HG03064 (cell line): Measurements from ENCODE around the gene KRIT1.
"Not testable (repeated sequence)": the region's sequence is repeated elsewhere in the genome, so short reads cannot be mapped to it uniquely, and the experiment has no call there.

Source experiments
- ATAC-seq: cut with Tn5 transposase; IDR thresholded peaks from one replicate; pipeline ENCODE4 v1.9.1; 2021; ENCODE audit warnings: low read depth; ENCODE audit not compliant: unreplicated experiment

Gene KRIT1

DNA sequence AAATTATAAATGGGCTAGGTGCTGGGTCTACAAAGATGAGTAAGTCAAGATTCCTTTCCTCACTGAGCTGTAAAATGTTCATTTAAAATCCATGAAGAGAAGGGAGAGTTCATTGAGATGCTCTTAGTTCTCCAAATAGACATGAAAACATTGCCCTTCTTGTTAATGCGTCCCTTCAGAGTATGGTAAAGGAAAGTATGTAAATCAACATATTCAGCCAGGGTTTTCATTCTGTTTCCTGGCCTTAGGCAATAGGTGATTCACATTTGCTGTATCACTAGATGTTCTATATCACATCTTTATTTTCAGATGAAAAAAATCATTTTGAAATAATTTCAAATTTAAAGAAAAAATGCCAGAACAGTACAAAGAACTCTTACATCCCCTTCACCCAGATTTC, 5.5 kb upstream of the KRIT1 start:
- no peak for ATAC-seq

DNA sequence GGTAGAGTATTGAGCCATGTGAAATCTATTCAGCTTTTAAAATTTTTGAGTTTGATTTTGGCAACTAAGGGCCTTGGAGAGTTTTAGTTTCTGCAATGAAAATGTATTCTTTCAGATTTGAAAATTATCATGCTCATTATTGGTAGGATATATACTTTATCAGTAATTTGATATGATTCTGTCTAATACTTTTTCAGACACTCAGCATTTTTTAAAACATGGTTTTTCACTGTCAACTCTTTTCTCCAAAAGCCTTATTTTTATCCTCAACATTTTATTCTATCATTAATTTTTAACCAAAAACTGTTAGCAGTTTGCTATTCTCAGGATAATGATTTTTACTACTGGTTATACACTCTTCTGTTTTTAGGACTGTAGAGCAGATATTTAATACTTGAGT, 4.9 kb upstream of the KRIT1 start:
- ATAC-seq, result no peak

DNA sequence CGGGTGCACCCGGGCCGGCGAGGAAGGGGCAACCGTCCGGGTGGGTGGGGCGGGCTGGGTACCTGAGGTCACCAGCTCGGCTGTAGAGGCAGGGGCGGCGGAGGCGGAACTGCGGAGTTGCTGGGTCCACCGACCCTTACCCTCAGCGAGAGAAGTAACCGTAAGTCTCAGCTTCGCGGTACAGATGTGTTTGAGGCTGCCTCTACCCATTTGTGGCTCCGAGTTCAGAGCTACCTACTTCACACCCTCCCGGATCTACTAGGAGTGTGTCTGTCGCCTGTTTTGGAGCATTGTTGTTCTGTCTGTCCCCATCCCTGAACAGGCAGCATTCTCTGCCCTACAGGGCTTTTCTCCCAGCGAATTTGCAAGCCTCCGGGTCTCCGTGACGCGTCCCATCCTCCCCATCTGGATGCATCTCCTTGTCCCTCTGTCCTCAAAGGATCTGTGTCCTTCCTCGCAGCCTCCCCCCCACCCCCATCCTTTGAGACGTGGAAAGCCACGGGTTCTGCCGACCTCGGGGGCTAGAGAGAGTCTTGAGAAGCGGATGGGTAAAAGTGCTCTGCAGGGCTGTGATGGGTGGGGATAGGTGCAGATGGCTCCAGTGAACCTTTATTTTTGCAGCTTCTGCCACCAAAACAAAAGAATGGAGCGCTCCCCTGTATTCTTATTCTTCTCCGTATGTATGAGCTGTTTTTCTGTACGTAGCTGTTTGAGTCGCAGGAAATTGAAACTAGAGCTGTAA, 817 bp upstream of the KRIT1 start:
- ATAC-seq, result peak; percentile 22

DNA sequence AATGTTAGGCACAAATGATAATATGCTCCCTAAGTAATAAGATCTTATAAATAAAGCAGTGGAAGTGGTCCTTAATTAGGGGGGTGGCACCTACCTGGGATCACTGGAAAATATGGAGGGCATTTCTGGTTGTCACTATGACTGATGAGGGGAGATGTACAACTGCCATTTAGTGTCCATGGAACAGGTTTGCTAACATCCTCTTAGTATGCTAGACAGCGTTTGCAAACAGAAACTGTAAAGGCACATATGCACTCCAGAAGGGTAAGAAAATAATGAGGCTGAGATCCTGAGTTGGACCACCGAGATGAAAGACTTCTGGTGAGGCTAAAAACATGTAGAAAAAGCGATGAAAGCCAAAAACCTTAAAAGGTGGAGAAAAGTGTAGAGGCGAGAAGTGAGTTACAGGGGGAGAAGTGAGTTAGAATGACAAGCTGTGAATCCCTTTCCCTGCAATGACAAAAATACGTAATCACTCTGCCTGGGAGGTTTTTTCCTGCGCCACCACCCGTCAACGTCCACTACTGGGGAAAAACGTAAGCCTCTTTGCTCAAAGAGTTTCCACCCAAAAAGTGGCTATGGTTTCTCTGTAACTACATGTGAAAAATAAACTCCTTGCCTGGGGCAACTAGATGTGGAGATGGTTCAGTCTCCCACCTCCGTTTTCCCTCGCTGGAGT, 767 bp downstream of the KRIT1 start:
- ATAC-seq, result peak; percentile 3

DNA sequence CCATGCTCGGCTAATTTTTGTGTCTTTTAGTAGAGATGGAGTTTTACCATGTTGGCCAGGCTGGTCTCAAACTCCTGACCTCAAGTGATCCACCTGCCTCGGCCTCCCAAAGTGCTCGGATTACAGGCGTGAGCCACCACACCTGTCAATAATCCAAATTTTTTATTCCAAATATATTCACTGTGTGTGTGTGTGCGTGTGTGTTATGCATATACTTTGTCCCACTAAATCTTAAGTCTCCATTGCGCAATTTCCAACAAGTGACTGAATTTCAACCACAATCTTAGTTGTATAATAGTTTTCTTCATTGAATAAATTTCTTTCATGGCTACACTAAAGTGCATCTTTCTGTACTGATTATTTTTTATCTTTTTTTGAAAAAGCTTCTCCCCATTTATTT, 2.7 kb downstream of the KRIT1 start:
- ATAC-seq, result no peak

DNA sequence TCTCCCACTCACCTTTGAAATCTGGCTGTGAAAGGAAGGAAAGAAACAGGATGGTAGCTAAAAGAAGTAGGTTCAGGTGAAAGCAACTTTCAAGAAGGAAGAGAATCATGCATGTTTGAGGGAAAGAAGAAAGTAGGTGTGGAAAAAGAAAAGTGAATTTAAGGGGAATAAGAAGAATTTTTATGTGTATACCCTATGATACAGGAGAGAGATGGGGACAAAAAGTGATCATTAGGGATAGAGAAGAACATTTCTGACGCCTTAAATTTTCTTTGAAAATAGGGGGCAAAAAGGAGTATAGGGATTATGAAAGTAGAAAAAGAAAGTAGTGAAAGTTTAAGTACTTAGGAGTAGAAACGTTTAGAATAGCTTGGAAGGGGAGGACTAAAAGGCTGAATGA, 15.2 kb downstream of the KRIT1 start:
- no peak for ATAC-seq

DNA sequence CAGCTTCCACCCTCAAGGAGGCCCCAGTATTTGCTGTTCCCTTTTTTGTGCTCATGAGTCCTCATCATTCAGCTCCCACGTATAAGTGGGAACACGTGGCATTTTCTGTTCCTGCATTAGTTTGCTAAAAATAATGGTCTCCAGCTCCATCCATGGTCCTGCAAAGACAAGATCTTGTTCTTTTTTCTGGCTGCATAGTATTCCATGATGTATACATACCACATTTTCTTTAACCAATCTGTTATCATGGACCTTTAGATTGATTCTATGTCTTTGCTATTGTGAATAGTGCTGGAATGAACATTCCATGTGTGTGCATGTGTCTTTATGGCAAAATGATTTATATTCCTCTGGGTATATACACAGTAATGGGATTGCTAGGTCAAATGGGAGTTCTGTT, 17.0 kb downstream of the KRIT1 start:
- no peak for ATAC-seq

DNA sequence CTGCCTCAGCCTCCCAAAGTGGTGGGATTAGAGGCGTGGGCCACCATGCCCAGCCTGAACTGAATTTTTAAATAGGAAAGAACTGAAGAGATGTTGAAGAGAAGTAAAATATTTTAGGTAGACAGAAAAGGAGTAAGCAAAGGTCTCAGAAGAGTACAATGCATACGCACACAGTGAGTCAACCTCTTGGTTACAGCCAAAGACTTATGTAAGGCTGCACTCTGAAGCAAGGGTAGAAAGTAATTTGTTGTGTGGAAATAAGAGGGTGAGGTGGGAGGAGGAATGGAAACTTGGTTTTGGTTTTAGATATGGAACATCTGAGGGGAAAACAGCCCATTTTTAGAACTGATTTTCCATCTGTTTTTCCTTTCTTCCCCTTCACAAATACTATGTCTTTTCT, 17.6 kb downstream of the KRIT1 start:
- ATAC-seq, result no peak

DNA sequence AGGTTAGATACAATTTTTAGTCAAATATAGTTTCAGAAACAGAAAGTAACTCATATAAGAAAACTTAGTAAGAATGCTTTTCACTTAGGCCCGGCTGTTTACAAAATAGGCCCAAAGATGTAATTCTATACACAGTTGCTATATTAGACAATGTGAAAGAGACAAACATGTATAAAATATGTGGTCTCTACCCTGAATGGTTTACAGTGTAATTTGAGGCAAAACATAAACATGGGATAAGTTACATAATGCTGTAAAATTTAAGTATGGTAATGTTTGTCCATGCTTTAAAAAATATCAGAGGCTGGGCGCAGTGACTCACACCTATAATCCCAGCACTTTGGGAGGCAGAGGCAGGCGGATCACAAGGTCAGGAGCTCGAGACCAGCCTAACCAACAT, 18.7 kb downstream of the KRIT1 start:
- ATAC-seq, result no peak

DNA sequence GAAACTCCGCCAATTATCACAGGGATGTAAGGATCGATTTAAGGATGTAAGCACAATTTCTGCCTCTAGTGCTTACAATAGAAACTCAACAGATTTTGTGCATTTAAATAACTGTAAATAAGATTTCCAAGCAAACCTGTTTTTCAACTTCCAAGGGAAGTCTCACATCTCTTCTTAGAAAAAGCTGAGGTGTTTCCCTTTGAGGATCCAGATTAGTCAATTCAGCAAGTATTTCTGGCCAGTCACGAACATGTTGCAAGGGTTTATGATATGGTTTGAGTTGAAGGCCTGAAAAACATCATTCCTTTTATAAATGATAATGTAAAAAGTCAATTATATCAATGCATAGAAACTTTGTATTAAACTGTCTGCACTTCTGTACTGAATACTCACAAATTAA, 23.9 kb downstream of the KRIT1 start:
- ATAC-seq, result no peak

DNA sequence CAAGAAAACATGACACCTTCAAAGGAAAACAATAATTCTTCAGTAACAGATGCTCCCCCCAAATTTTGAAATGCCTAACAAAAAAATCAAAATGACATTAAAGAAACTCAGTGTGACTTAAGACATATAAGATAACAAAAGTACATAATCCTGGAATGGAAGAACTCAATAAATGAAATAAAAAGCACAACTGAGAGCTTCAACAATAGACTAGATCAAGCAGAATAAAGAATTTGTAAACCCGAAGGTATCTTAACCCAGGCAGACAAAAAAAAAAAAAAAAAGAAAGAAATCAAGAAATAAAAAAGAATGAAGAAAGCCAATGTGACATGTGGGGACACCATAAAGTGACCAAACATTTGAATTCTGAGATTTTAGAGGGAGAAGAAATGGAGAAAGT, 39.0 kb downstream of the KRIT1 start:
- ATAC-seq, result no peak

DNA sequence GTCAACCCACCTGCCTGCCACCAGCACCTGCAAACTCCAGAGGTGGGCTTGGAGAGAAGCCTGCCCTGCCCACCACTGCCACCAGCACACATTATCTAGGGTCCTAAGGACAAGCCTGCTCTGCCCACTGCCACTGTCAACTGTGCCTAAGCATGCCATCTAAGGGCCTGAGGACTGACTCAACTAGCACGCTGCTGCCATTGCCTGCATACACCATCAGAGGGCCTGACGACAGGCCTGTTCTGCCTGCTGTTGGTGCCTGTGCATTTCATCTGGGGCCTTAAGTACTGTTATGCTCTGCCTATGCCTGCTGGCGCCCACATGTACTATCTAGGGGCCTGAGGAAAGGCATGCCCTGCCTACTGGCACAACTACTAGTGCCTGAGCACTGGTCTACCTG, 39.7 kb downstream of the KRIT1 start:
- no peak for ATAC-seq

DNA sequence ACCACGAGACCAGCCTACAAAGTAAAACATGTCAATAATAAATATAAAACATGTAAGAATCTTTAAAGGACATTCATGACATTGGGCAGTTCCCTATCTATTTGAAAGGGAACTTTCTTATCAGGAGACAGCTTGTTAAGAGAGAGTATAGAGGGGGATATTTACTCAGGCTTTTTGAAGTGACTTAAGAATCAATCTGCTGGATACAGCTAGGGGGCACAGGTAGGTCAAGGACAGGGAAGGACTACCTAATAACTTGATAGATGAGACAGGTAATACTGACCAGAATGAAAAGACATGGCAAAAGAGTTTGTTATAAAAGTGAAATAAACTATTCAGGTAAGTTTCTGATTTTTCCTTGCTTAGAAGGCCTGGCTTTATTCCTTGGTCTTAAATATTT, 44.9 kb downstream of the KRIT1 start:
- ATAC-seq, result no peak

DNA sequence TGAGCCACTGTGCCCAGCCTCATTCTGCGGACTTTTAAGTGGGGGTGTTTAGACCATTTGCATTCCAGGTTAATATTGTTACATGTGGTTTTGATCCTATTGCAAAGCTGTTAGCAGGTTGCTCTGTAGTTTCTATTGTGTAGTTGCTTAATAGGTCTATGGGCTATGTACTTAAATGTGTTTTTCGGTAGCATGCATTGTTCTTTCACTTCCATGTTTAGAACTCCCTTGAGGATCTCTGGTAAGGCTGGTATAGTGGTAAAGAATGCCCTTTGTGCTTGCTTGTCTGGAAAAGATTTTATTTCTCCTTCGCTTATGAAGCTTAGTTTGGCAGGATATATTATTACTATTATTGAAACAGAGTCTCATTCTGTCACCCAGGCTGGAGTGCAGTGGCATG, 53.4 kb downstream of the KRIT1 start:
- no peak for ATAC-seq

DNA sequence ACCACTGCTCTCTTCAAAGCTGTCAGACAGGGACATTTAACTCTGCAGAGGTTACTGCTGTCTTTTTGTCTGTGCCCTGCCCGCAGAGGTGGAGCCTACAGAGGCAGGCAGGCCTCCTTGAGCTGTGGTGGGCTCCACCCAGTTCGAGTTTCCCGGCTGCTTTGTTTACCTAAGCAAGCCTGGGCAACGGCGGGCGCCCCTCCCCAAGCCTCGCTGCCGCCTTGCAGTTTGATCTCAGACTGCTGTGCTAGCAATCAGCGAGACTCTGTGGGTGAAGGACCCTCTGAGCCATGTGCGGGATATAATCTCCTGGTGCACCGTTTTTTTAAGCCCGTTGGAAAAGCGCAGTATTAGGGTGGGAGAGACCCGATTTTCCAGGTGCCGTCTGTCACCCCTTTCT, 56.5 kb downstream of the KRIT1 start:
- ATAC-seq, result not testable (repeated sequence)

DNA sequence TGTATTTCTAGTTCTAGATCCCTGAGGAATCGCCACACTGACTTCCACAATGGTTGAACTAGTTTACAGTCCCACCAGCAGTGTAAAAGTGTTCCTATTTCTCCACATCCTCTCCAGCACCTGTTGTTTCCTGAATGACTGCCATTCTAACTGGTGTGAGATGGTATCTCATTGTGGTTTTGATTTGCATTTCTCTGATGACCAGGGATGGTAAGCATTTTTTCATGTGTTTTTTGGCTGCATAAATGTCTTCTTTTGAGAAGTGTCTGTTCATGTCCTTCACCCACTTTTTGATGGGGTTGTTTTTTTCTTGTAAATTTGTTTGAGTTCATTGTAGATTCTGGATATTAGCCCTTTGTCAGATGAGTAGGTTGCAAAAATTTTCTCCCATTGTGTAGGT, 61.4 kb downstream of the KRIT1 start:
- ATAC-seq, result not testable (repeated sequence)

DNA sequence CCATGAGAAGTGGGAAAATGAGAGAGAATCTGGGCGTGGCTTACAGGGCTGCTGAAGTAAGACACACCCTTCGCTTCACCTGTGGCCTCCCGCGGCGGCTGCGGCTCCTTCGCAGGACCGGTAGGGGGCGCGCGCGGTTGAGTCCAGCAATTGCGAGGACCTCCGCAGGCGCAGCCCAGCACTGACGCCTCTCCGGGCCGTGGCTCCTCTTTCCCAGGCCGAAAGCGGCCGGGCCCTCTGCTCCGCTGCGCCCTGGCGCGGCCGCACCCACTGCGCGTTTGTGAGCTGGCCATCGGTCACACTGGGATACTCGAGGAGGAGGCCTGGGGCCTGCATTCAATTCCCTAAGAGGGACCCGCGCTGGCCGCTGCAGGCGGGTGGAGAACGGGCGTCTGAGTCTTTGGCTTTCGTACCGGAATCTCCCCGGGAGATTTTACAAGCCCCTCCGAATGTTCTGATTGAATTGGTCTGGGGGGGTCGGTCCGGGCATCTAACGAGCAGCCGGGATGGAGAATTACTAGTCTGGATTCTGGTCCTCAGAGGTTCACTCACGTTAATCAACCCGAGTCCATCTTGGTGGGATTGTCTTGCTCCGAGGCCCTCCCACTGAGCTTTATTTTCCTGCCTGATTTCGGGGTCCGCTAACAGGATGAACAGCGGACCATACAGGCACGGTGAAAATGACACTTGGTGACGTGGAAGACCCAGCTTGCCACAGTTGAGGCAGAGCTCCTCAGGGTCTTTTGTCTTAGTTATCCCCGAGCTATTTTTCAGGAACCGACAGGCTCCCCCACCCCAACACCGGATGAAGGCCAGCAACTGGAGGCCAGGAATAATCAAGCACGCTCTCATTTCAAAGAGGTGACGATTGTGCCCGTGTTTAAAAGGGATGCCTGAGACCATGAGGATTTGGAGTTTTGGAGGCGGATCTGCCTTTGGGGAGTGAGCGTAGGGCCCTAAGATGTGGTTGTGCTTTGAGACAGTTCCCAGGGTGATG, 66.5 kb downstream of the KRIT1 start, which contains the start of gene LRRD1:
LRRD1 (minus strand) TSS at position 215 of the 997 bp plus-strand sequence. CDS start 13,940 bp downstream, outside the sequence.
- peak; percentile 100 for ATAC-seq

DNA sequence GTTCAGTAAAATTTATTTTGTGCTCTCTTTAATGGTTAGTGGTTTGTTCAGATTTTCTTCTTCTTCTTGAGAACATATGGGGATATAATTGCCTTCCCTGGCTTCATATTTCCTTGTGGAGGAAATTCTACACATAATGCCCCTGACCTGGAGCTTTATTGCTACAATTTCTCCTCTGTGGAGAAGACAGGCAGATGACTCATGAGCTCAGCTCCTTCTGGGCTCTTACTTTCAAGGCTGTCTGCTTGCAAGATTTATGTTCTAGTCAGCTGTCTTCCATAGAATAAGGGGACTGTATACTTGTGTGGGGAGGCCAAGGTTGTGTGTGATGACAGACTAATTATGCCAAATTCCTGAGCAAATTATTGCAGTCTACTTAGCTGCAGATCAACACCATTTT, 68.4 kb downstream of the KRIT1 start:
- ATAC-seq, result no peak

DNA sequence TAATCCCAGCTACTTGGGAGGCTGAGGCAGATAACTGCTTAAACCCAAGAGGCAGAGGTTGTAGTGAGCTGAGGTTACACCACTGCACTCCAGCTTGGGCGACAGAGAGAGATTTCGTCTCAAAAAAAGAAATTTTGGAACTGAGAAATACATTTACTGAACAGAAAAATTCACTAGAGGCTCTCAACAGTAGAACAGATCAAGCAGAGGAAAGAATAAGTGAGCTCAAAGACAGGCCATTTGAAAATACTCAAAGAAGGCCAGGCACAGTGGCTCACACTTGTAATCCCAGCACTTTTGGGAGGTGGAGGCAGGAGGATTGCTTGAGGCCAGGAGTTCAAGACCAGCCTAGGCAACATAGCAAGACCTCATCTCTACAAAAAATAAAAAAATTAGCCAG, 76.2 kb downstream of the KRIT1 start:
- not testable (repeated sequence) for ATAC-seq

DNA sequence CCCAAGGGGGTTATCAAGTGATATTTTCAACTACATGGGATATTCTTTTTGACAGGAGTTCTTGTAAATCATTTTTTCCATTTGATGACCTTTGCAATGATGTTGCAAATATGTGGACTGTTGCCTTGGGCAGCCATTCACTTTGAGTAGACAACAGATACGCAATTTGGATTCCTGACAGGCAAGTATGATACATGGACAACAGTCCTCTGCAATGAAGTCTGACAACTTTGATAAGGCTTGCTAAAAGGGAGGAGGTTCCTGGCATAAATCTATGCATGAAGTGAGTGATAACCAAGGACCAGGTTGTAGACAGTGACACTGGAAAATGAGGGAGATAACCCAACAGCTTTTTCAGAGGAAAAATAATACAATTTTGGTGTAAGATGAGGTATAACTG, 84.4 kb downstream of the KRIT1 start:
- no peak for ATAC-seq
